Hepatocyte (in vitro differentiated cells): ENCODE data around the gene HAT1. TPM values are rescaled to one million over a fixed set of nuclear protein-coding genes. Genes with fewer than 3 reads are reported as not detected.
A peak's percentile ranks its signal among the peaks of the same experiment; 100 is the strongest.
"Not testable (repeated sequence)": the region's sequence is repeated elsewhere in the genome, so short reads cannot be mapped to it uniquely, and the experiment has no call there.

Experiments
- DNase-seq: peaks from one replicate; pipeline ENCODE4 v3.0.0-alpha.2; 2016; ENCODE audit warnings: low spot score
- H2AFZ ChIP-seq: fragments of 200-600 bp; sonication (generic); 2 replicates; pipeline ENCODE4 v1.6.0; 2016; ENCODE audit warnings: antibody characterized with exemption, mild to moderate bottlenecking
- H3K27ac ChIP-seq: fragments of 200-600 bp; sonication (generic); 2 replicates; pipeline ENCODE4 v1.5.1; 2016; ENCODE audit warnings: mild to moderate bottlenecking
- H3K27me3 ChIP-seq: fragments of 200-600 bp; sonication (generic); 2 replicates; pipeline ENCODE4 v1.6.1; 2016
- H3K36me3 ChIP-seq: fragments of 200-600 bp; sonication (generic); replicated peaks from 2 replicates; pipeline ENCODE4 v1.5.1; 2016; ENCODE audit warnings: low read depth; ENCODE audit not compliant: insufficient read depth
- H3K4me1 ChIP-seq: fragments of 200-600 bp; sonication (generic); 2 replicates; pipeline ENCODE4 v1.5.1; 2016; ENCODE audit warnings: mild to moderate bottlenecking, moderate library complexity; ENCODE audit not compliant: insufficient read depth
- H3K4me2 ChIP-seq: fragments of 200-600 bp; sonication (generic); 2 replicates; pipeline ENCODE4 v1.6.0; 2016
- H3K4me3 ChIP-seq: fragments of 200-600 bp; sonication (generic); 2 replicates; pipeline ENCODE4 v1.5.1; 2016; ENCODE audit warnings: mild to moderate bottlenecking
- H3K79me2 ChIP-seq: fragments of 200-600 bp; sonication (generic); 2 replicates; pipeline ENCODE4 v1.6.0; 2017; ENCODE audit warnings: mild to moderate bottlenecking
- H3K9me2 ChIP-seq: fragments of 200-600 bp; sonication (generic); replicated peaks from 2 replicates; pipeline ENCODE4 v1.6.0; 2017; ENCODE audit warnings: mild to moderate bottlenecking; ENCODE audit not compliant: insufficient read depth
- H3K9me3 ChIP-seq: fragments of 200-600 bp; sonication (generic); 2 replicates; pipeline ENCODE4 v1.5.1; 2016; ENCODE audit warnings: low read depth, mild to moderate bottlenecking
- H4K20me1 ChIP-seq: fragments of 200-600 bp; sonication (generic); 2 replicates; pipeline ENCODE4 v1.6.0; 2016; ENCODE audit warnings: mild to moderate bottlenecking; ENCODE audit not compliant: insufficient read depth, poor library complexity, severe bottlenecking
- CTCF ChIP-seq: fragments of 200-600 bp; sonication (generic); IDR thresholded peaks from 2 replicates; pipeline ENCODE4 v1.5.1; 2016; ENCODE audit warnings: antibody characterized with exemption, mild to moderate bottlenecking; ENCODE audit not compliant: poor library complexity
- EZH2 ChIP-seq: fragments of 200-600 bp; sonication (generic); IDR thresholded peaks from 2 replicates; pipeline ENCODE4 v1.6.1; 2016; ENCODE audit warnings: antibody characterized with exemption, mild to moderate bottlenecking, borderline replicate concordance
- EZH2phosphoT487 ChIP-seq: fragments of 200-600 bp; sonication (generic); IDR thresholded peaks from one replicate; pipeline ENCODE4 v1.6.1; 2018; ENCODE audit warnings: antibody characterized with exemption, mild to moderate bottlenecking, low read depth, moderate library complexity; ENCODE audit not compliant: unreplicated experiment, severe bottlenecking
- WGBS: methylation state at CpG from one replicate; pipeline ENCODE4 v1.1.6; 2016; ENCODE audit warnings: low lambda C conversion rate; ENCODE audit errors: missing lambda C conversion rate; 5-methylcytosine and 5-hydroxymethylcytosine counted together
- polyA plus RNA-seq: library from polyadenylated mRNA; unstranded; fragments of >200 nt; fragmentation: Nextera tagmentation; extraction: Ambion mirVana; gene quantifications from 2 replicates; pipeline ENCODE4 v1.2.1, GENCODE V29; 2016
- total RNA-seq: library from RNA; depleted of rRNA; stranded (reverse); fragments of >200 nt; gene quantifications from 2 replicates; pipeline ENCODE4 v1.2.3, GENCODE V29; 2014

Gene HAT1
- total and polyA plus RNA-seq, 2 experiments from 2014 or later: 35.3 to 54.3 TPM

- TF ChIP-seq CTCF: no peak
- no peak for TF ChIP-seq EZH2
- TF ChIP-seq EZH2phosphoT487: no peak
- Histone ChIP-seq H3K27ac (no peak overlapping the region), H3K4me3 (no peak overlapping the region), H3K4me1 (no peaks in the 10 kb centered on the region), H4K20me1 (no peaks in the 10 kb centered on the region), H3K36me3 (no peaks in the 10 kb centered on the region), H3K79me2 (no peaks in the 10 kb centered on the region), H3K4me2 (no peak overlapping the region), H3K9me3 (no peaks in the 10 kb centered on the region), H3K27me3 (peaks cover 20% of the 10 kb centered on the region), H3K9me2 (no peaks in the 10 kb centered on the region), H2AFZ (no peak overlapping the region)
- DNase-seq: no peak
- 88% methylated on average over 5 of the region's 5 CpGs for WGBS
These were observed 73.8 kb downstream of the HAT1 start for GRCh38 chr2:171996021-171996420.

- H3K79me2 ChIP-seq, H2AFZ ChIP-seq, DNase-seq, H3K9me3 ChIP-seq, H3K27ac ChIP-seq, H3K9me2 ChIP-seq, H4K20me1 ChIP-seq, H3K4me3 ChIP-seq, H3K4me1 ChIP-seq, H3K36me3 ChIP-seq, H3K4me2 ChIP-seq: not testable (repeated sequence)
- H3K27me3 ChIP-seq: peaks cover 20% of the 10 kb centered on the region
- WGBS: 83% methylated on average over 5 of the region's 5 CpGs
These were observed 74.8 kb downstream of the HAT1 start for GRCh38 chr2:171997031-171997430.

- Histone ChIP-seq H2AFZ (peak overlapping the region; percentile 69), H3K79me2 (no peaks in the 10 kb centered on the region), H3K36me3 (no peaks in the 10 kb centered on the region), H3K4me1 (no peaks in the 10 kb centered on the region), H3K9me2 (no peaks in the 10 kb centered on the region), H3K27ac (no peak overlapping the region), H3K9me3 (no peaks in the 10 kb centered on the region), H4K20me1 (no peaks in the 10 kb centered on the region), H3K27me3 (peaks cover 20% of the 10 kb centered on the region), H3K4me2 (peak overlapping the region; percentile 86), H3K4me3 (peak overlapping the region; percentile 73)
- no peak for TF ChIP-seq EZH2
- WGBS: 61% methylated on average over 4 of the region's 4 CpGs
- no peak for DNase-seq
These were observed 76.9 kb downstream of the HAT1 start for GRCh38 chr2:171999161-171999560.

GRCh38 chr2:171999604-172000469 lies 77.6 kb downstream of the HAT1 start, which contains the start of gene METAP1D:
Gene METAP1D, plus strand, starts transcription at chr2:171999953. Its CDS starts 17 bp downstream, at chr2:171999970.
- peak; percentile 96 for DNase-seq
- Histone ChIP-seq H3K27ac (peak within 1 kb of the TSS; percentile 49), H3K9me3 (no peaks in the 10 kb centered on the region), H3K79me2 (no peaks in the 10 kb centered on the region), H3K36me3 (no peaks in the 10 kb centered on the region), H3K27me3 (peaks cover 20% of the 10 kb centered on the region), H2AFZ (peak within 1 kb of the TSS; percentile 88), H3K4me1 (no peaks in the 10 kb centered on the region), H4K20me1 (no peaks in the 10 kb centered on the region), H3K4me2 (peak within 1 kb of the TSS; percentile 86), H3K4me3 (peak within 1 kb of the TSS; percentile 73), H3K9me2 (no peaks in the 10 kb centered on the region)
- 1% methylated on average over 73 of the region's 73 CpGs for WGBS
- no peak for TF ChIP-seq EZH2
- no peak for TF ChIP-seq CTCF
- TF ChIP-seq EZH2phosphoT487: no peak
